ENCODE results near the gene TEX29. TPM values are rescaled to one million over a fixed set of nuclear protein-coding genes. Genes with fewer than 3 reads are reported as not detected.

TEX29 gene
- total and polyA plus RNA-seq, 2 donors, result 0.80 to 10.1 TPM

GRCh38 chr13:111342721-111343120, 22.3 kb downstream of the TEX29 start:
- no peak overlapping the region for H3K27ac ChIP-seq (ENCODE audit: low read depth in 1 of 2, low read length in 1 of 2)
- no peaks in the 10 kb centered on the region for H3K27me3 ChIP-seq (ENCODE audit: control insufficient read depth in 2 of 2, insufficient read depth in 1 of 2, low read length in 1 of 2)
- H3K4me3 ChIP-seq (ENCODE audit: low read length in 2 of 2), result no peak overlapping the region
- no peak for DNase-seq (ENCODE audit: low read depth in 6 of 9, low spot score in 9 of 9)
- no peaks in the 10 kb centered on the region for H3K4me1 ChIP-seq (ENCODE audit: control insufficient read depth in 2 of 2, insufficient read depth in 2 of 2, low read length in 2 of 2)
- 98% methylated on average over 9 of the region's 9 CpGs for WGBS
- H3K36me3 ChIP-seq (ENCODE audit: control insufficient read depth in 2 of 2, insufficient read depth in 2 of 2, low read length in 1 of 2), result no peaks in the 10 kb centered on the region
- H3K9me3 ChIP-seq (ENCODE audit: control insufficient read depth in 2 of 2, insufficient read depth in 1 of 2, low read length in 1 of 2), result no peaks in the 10 kb centered on the region

DNA sequence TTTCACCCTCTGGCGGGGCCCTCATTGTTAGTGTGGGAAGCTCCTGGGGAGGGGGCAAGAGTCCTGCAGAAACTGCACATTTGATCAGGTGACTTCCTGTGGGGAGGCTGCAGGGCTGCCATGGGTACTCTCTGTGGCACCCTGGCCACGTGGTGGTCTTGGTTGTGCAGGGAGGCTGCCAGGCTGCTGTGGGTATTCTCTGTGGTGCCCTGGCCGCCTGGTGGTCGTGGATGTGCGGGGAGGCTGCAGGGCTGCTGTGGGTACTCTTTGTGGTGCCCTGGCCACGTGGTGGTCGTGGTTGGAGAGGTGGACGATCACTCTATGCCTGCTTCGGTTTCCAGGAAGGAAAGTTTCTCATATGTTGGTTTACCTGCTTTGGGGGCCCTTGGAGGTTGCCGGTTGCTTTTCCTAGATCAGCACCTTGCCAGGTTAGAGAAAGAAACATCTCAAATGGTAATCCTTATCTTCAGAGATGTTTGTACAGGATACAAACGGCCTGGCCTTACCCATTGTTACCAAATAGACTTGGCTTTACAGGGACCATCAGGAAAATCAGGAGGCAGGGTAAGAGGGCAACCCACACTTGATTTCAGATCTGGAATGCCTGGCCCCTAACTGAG, 22.9 kb downstream of the TEX29 start:
- Histone ChIP-seq H3K27me3 (ENCODE audit: control insufficient read depth in 2 of 2, insufficient read depth in 1 of 2, low read length in 1 of 2) (no peaks in the 10 kb centered on the region), H3K4me3 (ENCODE audit: low read length in 2 of 2) (no peak overlapping the region), H3K27ac (ENCODE audit: low read depth in 1 of 2, low read length in 1 of 2) (no peak overlapping the region), H3K4me1 (ENCODE audit: control insufficient read depth in 2 of 2, insufficient read depth in 2 of 2, low read length in 2 of 2) (no peaks in the 10 kb centered on the region), H3K36me3 (ENCODE audit: control insufficient read depth in 2 of 2, insufficient read depth in 2 of 2, low read length in 1 of 2) (no peaks in the 10 kb centered on the region), H3K9me3 (ENCODE audit: control insufficient read depth in 2 of 2, insufficient read depth in 1 of 2, low read length in 1 of 2) (no peaks in the 10 kb centered on the region)
- WGBS, result 82% methylated on average over 11 of the region's 11 CpGs
- peak in 1 of 9 donors; percentile 31 for DNase-seq (ENCODE audit: low read depth in 6 of 9, low spot score in 9 of 9)

DNA sequence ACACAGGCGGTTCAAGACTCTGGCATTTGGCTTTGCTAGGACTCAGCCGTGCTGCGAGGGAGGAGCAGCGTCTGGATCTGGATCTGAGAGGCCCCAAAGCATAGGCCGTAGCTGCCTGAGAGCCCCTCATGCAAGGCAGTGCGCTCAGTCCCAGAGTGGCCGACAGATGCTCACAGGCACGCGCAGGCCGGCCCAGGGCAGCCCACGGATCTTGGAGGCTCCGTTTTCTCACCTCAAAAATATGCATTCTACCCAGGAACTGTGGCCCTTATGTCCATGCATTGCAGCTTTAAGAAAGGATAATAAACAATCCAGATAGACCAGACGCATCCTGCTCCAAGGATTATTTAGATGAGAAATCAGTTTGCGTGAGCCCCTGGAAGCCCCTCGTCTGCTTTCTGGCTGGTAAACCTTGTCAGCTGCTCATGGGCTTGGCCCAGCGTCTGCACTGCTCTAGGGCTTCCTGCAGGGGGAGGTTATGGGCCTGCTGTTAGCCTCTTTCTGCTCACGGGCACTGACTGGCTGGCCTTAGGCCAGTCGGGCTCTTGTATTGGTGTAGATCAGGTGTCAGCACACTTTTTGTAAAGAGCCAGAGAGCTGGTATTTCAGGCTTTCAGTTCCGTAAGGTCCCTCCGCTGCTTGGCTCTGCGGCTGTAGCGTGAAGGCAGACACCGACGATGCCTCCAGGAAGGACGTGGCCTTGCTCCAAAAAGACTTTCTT, 24.2 kb downstream of the TEX29 start:
- Histone ChIP-seq H3K27ac (ENCODE audit: low read depth in 1 of 2, low read length in 1 of 2) (no peak overlapping the region), H3K4me1 (ENCODE audit: control insufficient read depth in 2 of 2, insufficient read depth in 2 of 2, low read length in 2 of 2) (no peaks in the 10 kb centered on the region), H3K36me3 (ENCODE audit: control insufficient read depth in 2 of 2, insufficient read depth in 2 of 2, low read length in 1 of 2) (no peaks in the 10 kb centered on the region), H3K9me3 (ENCODE audit: control insufficient read depth in 2 of 2, insufficient read depth in 1 of 2, low read length in 1 of 2) (no peaks in the 10 kb centered on the region), H3K4me3 (ENCODE audit: low read length in 2 of 2) (no peak overlapping the region), H3K27me3 (ENCODE audit: control insufficient read depth in 2 of 2, insufficient read depth in 1 of 2, low read length in 1 of 2) (no peaks in the 10 kb centered on the region)
- peak in 1 of 9 donors; percentile 21 for DNase-seq (ENCODE audit: low read depth in 6 of 9, low spot score in 9 of 9)
- 86% methylated on average over 25 of the region's 25 CpGs for WGBS

- 92% methylated on average over 11 of the region's 11 CpGs for WGBS
- no peak for DNase-seq (ENCODE audit: low read depth in 6 of 9, low spot score in 9 of 9)
- H3K9me3 ChIP-seq (ENCODE audit: control insufficient read depth in 2 of 2, insufficient read depth in 1 of 2, low read length in 1 of 2), result no peaks in the 10 kb centered on the region
Observed at GRCh38 chr13:111345682-111346081, 25.2 kb downstream of the TEX29 start.

GRCh38 chr13:111346101-111346680, 25.7 kb downstream of the TEX29 start:
- H3K4me1 ChIP-seq (ENCODE audit: control insufficient read depth in 2 of 2, insufficient read depth in 2 of 2, low read length in 2 of 2), result no peaks in the 10 kb centered on the region
- no peaks in the 10 kb centered on the region for H3K27me3 ChIP-seq (ENCODE audit: control insufficient read depth in 2 of 2, insufficient read depth in 1 of 2, low read length in 1 of 2)
- H3K27ac ChIP-seq (ENCODE audit: low read depth in 1 of 2, low read length in 1 of 2), result no peak overlapping the region
- WGBS, result 96% methylated on average over 20 of the region's 20 CpGs
- H3K9me3 ChIP-seq (ENCODE audit: control insufficient read depth in 2 of 2, insufficient read depth in 1 of 2, low read length in 1 of 2), result no peaks in the 10 kb centered on the region
- DNase-seq (ENCODE audit: low read depth in 6 of 9, low spot score in 9 of 9), result no peak
- no peak overlapping the region for H3K4me3 ChIP-seq (ENCODE audit: low read length in 2 of 2)
- H3K36me3 ChIP-seq (ENCODE audit: control insufficient read depth in 2 of 2, insufficient read depth in 2 of 2, low read length in 1 of 2), result no peaks in the 10 kb centered on the region

More at GRCh38 chr13:111345682-111346081, 25.2 kb downstream of the TEX29 start:
- Histone ChIP-seq H3K27me3 (ENCODE audit: control insufficient read depth in 2 of 2, insufficient read depth in 1 of 2, low read length in 1 of 2) (no peaks in the 10 kb centered on the region), H3K4me1 (ENCODE audit: control insufficient read depth in 2 of 2, insufficient read depth in 2 of 2, low read length in 2 of 2) (no peaks in the 10 kb centered on the region), H3K27ac (ENCODE audit: low read depth in 1 of 2, low read length in 1 of 2) (no peak overlapping the region), H3K4me3 (ENCODE audit: low read length in 2 of 2) (no peak overlapping the region), H3K36me3 (ENCODE audit: control insufficient read depth in 2 of 2, insufficient read depth in 2 of 2, low read length in 1 of 2) (no peaks in the 10 kb centered on the region)

GRCh38 chr13:111347438-111347837, 27.0 kb downstream of the TEX29 start:
- Histone ChIP-seq H3K27ac (ENCODE audit: low read depth in 1 of 2, low read length in 1 of 2) (no peak overlapping the region), H3K9me3 (ENCODE audit: control insufficient read depth in 2 of 2, insufficient read depth in 1 of 2, low read length in 1 of 2) (no peaks in the 10 kb centered on the region), H3K27me3 (ENCODE audit: control insufficient read depth in 2 of 2, insufficient read depth in 1 of 2, low read length in 1 of 2) (no peaks in the 10 kb centered on the region), H3K4me3 (ENCODE audit: low read length in 2 of 2) (no peak overlapping the region), H3K4me1 (ENCODE audit: control insufficient read depth in 2 of 2, insufficient read depth in 2 of 2, low read length in 2 of 2) (no peaks in the 10 kb centered on the region), H3K36me3 (ENCODE audit: control insufficient read depth in 2 of 2, insufficient read depth in 2 of 2, low read length in 1 of 2) (no peaks in the 10 kb centered on the region)
- WGBS, result 92% methylated on average over 6 of the region's 6 CpGs
- no peak for DNase-seq (ENCODE audit: low read depth in 6 of 9, low spot score in 9 of 9)

DNA sequence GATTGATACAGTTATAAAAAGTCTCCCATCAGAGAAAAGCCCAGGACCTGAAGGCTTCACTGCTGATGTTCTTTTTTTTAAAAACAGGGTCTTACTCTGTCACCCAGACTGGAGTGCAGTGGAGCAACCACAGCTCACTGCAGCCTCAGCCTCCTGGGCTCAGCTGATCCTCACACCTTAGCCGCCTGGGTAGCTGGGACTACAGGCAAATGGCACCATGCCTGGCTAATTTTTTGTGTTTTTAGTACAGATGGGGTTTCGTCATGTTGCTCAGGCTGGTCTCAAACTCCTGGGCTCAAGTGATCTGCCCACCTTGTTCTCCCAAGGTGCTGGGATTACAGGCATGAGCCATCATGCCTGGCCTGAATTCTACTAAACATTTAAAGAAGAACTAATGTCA, 33.1 kb downstream of the TEX29 start:
- H3K27me3 ChIP-seq (ENCODE audit: control insufficient read depth in 2 of 2, insufficient read depth in 1 of 2, low read length in 1 of 2), result no peaks in the 10 kb centered on the region
- no peak overlapping the region for H3K4me3 ChIP-seq (ENCODE audit: low read length in 2 of 2)
- H3K9me3 ChIP-seq (ENCODE audit: control insufficient read depth in 2 of 2, insufficient read depth in 1 of 2, low read length in 1 of 2), result peaks cover 0 to 3% of the 10 kb centered on the region in 2 donors
- H3K27ac ChIP-seq (ENCODE audit: low read depth in 1 of 2, low read length in 1 of 2), result no peak overlapping the region
- H3K4me1 ChIP-seq (ENCODE audit: control insufficient read depth in 2 of 2, insufficient read depth in 2 of 2, low read length in 2 of 2), result no peaks in the 10 kb centered on the region
- WGBS, result 93% methylated on average over 2 of the region's 2 CpGs
- H3K36me3 ChIP-seq (ENCODE audit: control insufficient read depth in 2 of 2, insufficient read depth in 2 of 2, low read length in 1 of 2), result no peaks in the 10 kb centered on the region
- no peak for DNase-seq (ENCODE audit: low read depth in 6 of 9, low spot score in 9 of 9)

- Histone ChIP-seq H3K36me3 (ENCODE audit: control insufficient read depth in 2 of 2, insufficient read depth in 2 of 2, low read length in 1 of 2) (no peaks in the 10 kb centered on the region), H3K27me3 (ENCODE audit: control insufficient read depth in 2 of 2, insufficient read depth in 1 of 2, low read length in 1 of 2) (peaks cover 0 to 2% of the 10 kb centered on the region in 2 donors), H3K9me3 (ENCODE audit: control insufficient read depth in 2 of 2, insufficient read depth in 1 of 2, low read length in 1 of 2) (peaks cover 0 to 3% of the 10 kb centered on the region in 2 donors), H3K4me3 (ENCODE audit: low read length in 2 of 2) (no peak overlapping the region), H3K27ac (ENCODE audit: low read depth in 1 of 2, low read length in 1 of 2) (no peak overlapping the region), H3K4me1 (ENCODE audit: control insufficient read depth in 2 of 2, insufficient read depth in 2 of 2, low read length in 2 of 2) (no peaks in the 10 kb centered on the region)
- DNase-seq (ENCODE audit: low read depth in 6 of 9, low spot score in 9 of 9), result no peak
- WGBS, result 57% methylated on average over 7 of the region's 7 CpGs
Observed at GRCh38 chr13:111354789-111355188, 34.3 kb downstream of the TEX29 start.

DNA sequence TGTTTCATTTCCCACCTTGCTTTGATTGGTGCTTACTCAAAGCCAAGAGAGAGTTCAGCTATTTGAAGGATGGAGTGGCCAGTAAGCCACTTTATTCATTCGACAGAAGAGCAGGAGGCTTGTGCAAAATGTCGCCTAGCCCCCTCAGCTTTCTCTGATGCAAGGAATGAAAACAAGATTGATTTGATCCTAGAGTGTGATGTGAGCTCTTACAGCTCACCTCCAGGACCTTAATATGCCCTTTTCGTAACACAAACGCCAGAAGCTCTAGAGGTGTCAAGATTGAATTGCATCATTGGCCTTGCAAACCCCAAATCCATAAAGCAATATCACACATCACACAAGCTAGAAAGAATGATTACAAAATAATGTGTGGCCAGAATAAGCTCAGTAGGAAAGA, 36.4 kb downstream of the TEX29 start:
- 92% methylated on average over 4 of the region's 4 CpGs for WGBS
- H3K9me3 ChIP-seq (ENCODE audit: control insufficient read depth in 2 of 2, insufficient read depth in 1 of 2, low read length in 1 of 2), result peaks cover 0 to 3% of the 10 kb centered on the region in 2 donors
- peaks cover 0 to 2% of the 10 kb centered on the region in 2 donors for H3K27me3 ChIP-seq (ENCODE audit: control insufficient read depth in 2 of 2, insufficient read depth in 1 of 2, low read length in 1 of 2)
- H3K36me3 ChIP-seq (ENCODE audit: control insufficient read depth in 2 of 2, insufficient read depth in 2 of 2, low read length in 1 of 2), result no peaks in the 10 kb centered on the region
- no peak for DNase-seq (ENCODE audit: low read depth in 6 of 9, low spot score in 9 of 9)
- no peak overlapping the region for H3K27ac ChIP-seq (ENCODE audit: low read depth in 1 of 2, low read length in 1 of 2)
- H3K4me1 ChIP-seq (ENCODE audit: control insufficient read depth in 2 of 2, insufficient read depth in 2 of 2, low read length in 2 of 2), result no peaks in the 10 kb centered on the region
- no peak overlapping the region for H3K4me3 ChIP-seq (ENCODE audit: low read length in 2 of 2)
